ENCODE results near the gene HIRA. TPM values are rescaled to one million over a fixed set of nuclear protein-coding genes. Genes with fewer than 3 reads are reported as not detected.
A peak's percentile ranks its signal among the peaks of the same experiment; 100 is the strongest.

Gene HIRA
- total RNA-seq, 4 donors from 2014 or later, result 24.9 to 104 (median 31.8) TPM

GRCh38 chr22:19411690-19412045, 19.9 kb downstream of the HIRA start:
- TF ChIP-seq POLR2A (IDR thresholded peaks at IDR 0.05) (no peak), CTCF (IDR thresholded peaks at IDR 0.05) (no peak)
- H3K9me3 ChIP-seq, result no peaks in the 10 kb centered on the region

GRCh38 chr22:19410941-19411689, 20.4 kb downstream of the HIRA start:
- no peaks in the 10 kb centered on the region for H3K4me1 ChIP-seq
- TF ChIP-seq POLR2A (IDR thresholded peaks at IDR 0.05) (no peak), CTCF (IDR thresholded peaks at IDR 0.05) (no peak)

More at GRCh38 chr22:19411690-19412045, 19.9 kb downstream of the HIRA start:
- Histone ChIP-seq H3K36me3 (peaks cover 0 to 37% (median 0%) of the 10 kb centered on the region in 3 donors), H3K4me1 (no peaks in the 10 kb centered on the region), H3K4me3 (no peak overlapping the region), H3K27me3 (no peaks in the 10 kb centered on the region), H3K27ac (no peak overlapping the region)
- DNase-seq, result no peak

GRCh38 chr22:19407649-19408606, 23.6 kb downstream of the HIRA start:
- H3K4me1 ChIP-seq, result no peaks in the 10 kb centered on the region
- peak in 1 of 3 donors; percentile 57 for DNase-seq
- H3K27ac ChIP-seq, result no peak overlapping the region
- no peaks in the 10 kb centered on the region for H3K9me3 ChIP-seq
- H3K36me3 ChIP-seq, result peaks cover 0 to 52% (median 6%) of the 10 kb centered on the region in 3 donors
- H3K27me3 ChIP-seq, result no peaks in the 10 kb centered on the region
- TF ChIP-seq CTCF (IDR thresholded peaks at IDR 0.05) (no peak), POLR2A (IDR thresholded peaks at IDR 0.05) (no peak)
- no peak overlapping the region for H3K4me3 ChIP-seq

More at GRCh38 chr22:19410941-19411689, 20.4 kb downstream of the HIRA start:
- no peaks in the 10 kb centered on the region for H3K27me3 ChIP-seq
- no peak overlapping the region for H3K27ac ChIP-seq
- H3K36me3 ChIP-seq, result peaks cover 0 to 41% (median 3%) of the 10 kb centered on the region in 3 donors
- no peak for DNase-seq
- H3K4me3 ChIP-seq, result no peak overlapping the region
- H3K9me3 ChIP-seq, result no peaks in the 10 kb centered on the region

- Histone ChIP-seq H3K27ac (no peak overlapping the region), H3K36me3 (peaks cover 0 to 54% (median 6%) of the 10 kb centered on the region in 3 donors), H3K9me3 (no peaks in the 10 kb centered on the region), H3K4me1 (no peaks in the 10 kb centered on the region), H3K27me3 (no peaks in the 10 kb centered on the region), H3K4me3 (no peak overlapping the region)
- DNase-seq, result no peak
- no peak for TF ChIP-seq POLR2A (IDR thresholded peaks at IDR 0.05)
- no peak for TF ChIP-seq CTCF (IDR thresholded peaks at IDR 0.05)
Observed at GRCh38 chr22:19406846-19407245, 24.7 kb downstream of the HIRA start.

- Histone ChIP-seq H3K27me3 (no peaks in the 10 kb centered on the region), H3K36me3 (peaks cover 0 to 59% (median 6%) of the 10 kb centered on the region in 3 donors), H3K4me3 (no peak overlapping the region), H3K9me3 (no peaks in the 10 kb centered on the region), H3K4me1 (no peaks in the 10 kb centered on the region), H3K27ac (no peak overlapping the region)
- DNase-seq, result no peak
- no peak for TF ChIP-seq CTCF (IDR thresholded peaks at IDR 0.05)
- TF ChIP-seq POLR2A (IDR thresholded peaks at IDR 0.05), result no peak
Observed at GRCh38 chr22:19406281-19406811, 25.2 kb downstream of the HIRA start.
